Osteocyte (in vitro differentiated cells): ENCODE data around the gene PIEZO1. TPM values are rescaled to one million over a fixed set of nuclear protein-coding genes. Genes with fewer than 3 reads are reported as not detected.

ENCODE experiments used
- DNase-seq: peaks from one replicate; pipeline ENCODE4 v3.0.0; 2021; ENCODE audit warnings: mixed read lengths; ENCODE audit not compliant: unreplicated experiment; ENCODE audit errors: extremely low spot score
- H3K27ac Mint-ChIP-seq: one replicate; pipeline ENCODE4 v1.8.0; 2021; ENCODE audit warnings: mild to moderate bottlenecking, mixed read lengths; ENCODE audit not compliant: unreplicated experiment
- H3K27me3 Mint-ChIP-seq: one replicate; pipeline ENCODE4 v1.8.0; 2021; ENCODE audit warnings: mixed read lengths; ENCODE audit not compliant: unreplicated experiment
- H3K36me3 Mint-ChIP-seq: one replicate; pipeline ENCODE4 v1.8.0; 2021; ENCODE audit warnings: mixed read lengths; ENCODE audit not compliant: unreplicated experiment
- H3K4me1 Mint-ChIP-seq: one replicate; pipeline ENCODE4 v1.8.0; 2021; ENCODE audit warnings: mixed read lengths; ENCODE audit not compliant: unreplicated experiment
- H3K4me3 Mint-ChIP-seq: one replicate; pipeline ENCODE4 v1.8.0; 2021; ENCODE audit warnings: mild to moderate bottlenecking, moderate library complexity, mixed read lengths; ENCODE audit not compliant: unreplicated experiment
- H3K9me3 Mint-ChIP-seq: one replicate; pipeline ENCODE4 v1.8.0; 2021; ENCODE audit warnings: mixed read lengths; ENCODE audit not compliant: unreplicated experiment
- CTCF ChIP-seq: fragments of 200-600 bp; sonication (generic); IDR thresholded peaks from 2 replicates; pipeline ENCODE4 v1.5.0; 2021; ENCODE audit warnings: antibody characterized with exemption, mild to moderate bottlenecking, moderate library complexity
- total RNA-seq: library from RNA; stranded (reverse); gene quantifications from 2 replicates; pipeline ENCODE4 v1.2.1, GENCODE V29; 2021

PIEZO1 gene
- total RNA-seq, 1 donor from 2014 or later = 165 TPM

DNA sequence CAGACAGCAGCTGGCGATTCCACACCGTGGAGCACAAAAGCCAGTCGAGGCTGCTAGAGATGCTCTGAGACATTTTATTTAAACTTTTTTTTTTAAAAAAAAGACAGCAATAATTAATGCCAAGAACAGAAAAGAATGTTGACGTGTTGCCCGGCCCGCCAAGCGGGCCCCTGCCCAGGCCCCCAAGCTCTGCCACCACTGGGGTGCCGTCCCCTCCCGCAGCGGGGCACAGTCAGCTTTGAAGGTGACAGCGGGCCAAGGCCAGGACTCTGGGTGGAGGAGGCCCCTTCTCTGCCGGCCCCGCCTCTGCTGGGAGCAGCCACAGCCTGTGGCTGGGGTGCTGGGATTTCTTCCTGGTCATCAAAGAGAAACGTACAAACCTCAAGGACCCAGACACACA is 88.6 kb downstream of the PIEZO1 start:
- H3K36me3 Mint-ChIP-seq = peaks cover 4% of the 10 kb centered on the region
- DNase-seq = no peak
- TF ChIP-seq CTCF = no peak
- H3K4me1 Mint-ChIP-seq = peaks cover 7% of the 10 kb centered on the region
- no peaks in the 10 kb centered on the region for H3K9me3 Mint-ChIP-seq
- H3K27ac Mint-ChIP-seq = no peak overlapping the region
- no peaks in the 10 kb centered on the region for H3K27me3 Mint-ChIP-seq
- no peak overlapping the region for H3K4me3 Mint-ChIP-seq

DNA sequence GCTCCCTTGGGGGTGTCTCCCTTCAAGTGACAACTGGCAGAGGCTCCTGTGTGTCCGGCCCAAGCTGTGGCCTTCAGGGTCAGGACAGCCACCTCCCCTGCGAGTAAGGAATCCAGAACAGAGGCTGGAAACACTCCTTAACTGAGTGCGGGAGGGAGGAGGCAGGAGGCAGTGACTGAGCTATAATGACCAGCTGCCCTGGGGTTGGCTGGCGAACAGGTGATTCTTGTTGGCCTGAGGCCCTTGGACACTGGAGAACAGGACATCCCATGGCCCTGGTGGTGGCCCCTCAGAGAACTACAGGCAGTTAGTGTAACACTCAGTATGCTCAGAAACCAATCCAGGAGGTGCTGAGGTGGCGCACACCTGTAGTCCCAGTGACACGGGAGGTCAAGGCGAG is 89.3 kb downstream of the PIEZO1 start:
- no peak overlapping the region for H3K27ac Mint-ChIP-seq
- no peak for TF ChIP-seq CTCF
- H3K9me3 Mint-ChIP-seq = no peaks in the 10 kb centered on the region

DNA sequence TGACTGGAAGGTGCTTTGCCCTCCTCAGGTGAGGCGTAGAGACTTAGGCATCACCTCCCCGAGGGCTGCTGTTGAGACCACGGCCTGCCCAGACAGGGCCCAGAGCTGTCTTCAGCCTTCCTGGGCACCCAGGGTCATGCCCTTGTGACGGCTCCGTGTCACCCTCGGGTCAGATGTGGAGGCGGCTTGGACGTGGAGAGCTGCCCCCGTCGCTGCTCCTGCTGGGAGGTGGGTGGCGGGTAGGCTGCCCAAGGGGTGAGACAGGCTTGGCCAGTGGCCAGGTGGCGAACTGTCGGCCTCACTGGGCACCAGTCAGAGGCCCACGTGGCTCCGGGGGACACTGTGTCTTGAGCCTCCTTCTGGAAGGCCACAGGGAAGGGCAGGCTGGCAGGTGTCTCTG is 89.8 kb downstream of the PIEZO1 start:
- H3K27me3 Mint-ChIP-seq = peaks cover 6% of the 10 kb centered on the region
- TF ChIP-seq CTCF = no peak
- DNase-seq = no peak
- no peak overlapping the region for H3K27ac Mint-ChIP-seq
- H3K9me3 Mint-ChIP-seq = no peaks in the 10 kb centered on the region
- peaks cover under 1% of the 10 kb centered on the region for H3K4me1 Mint-ChIP-seq
- peaks cover 4% of the 10 kb centered on the region for H3K36me3 Mint-ChIP-seq
- H3K4me3 Mint-ChIP-seq = no peak overlapping the region

More for the DNA sequence above, 89.3 kb downstream of the PIEZO1 start:
- Mint-ChIP-seq H3K36me3 (peaks cover 4% of the 10 kb centered on the region), H3K27me3 (peaks cover 2% of the 10 kb centered on the region), H3K4me3 (no peak overlapping the region), H3K4me1 (peaks cover 4% of the 10 kb centered on the region)
- no peak for DNase-seq

GRCh38 chr16:88694221-88695087 is 90.6 kb downstream of the PIEZO1 start:
- Mint-ChIP-seq H3K4me1 (no peaks in the 10 kb centered on the region), H3K36me3 (peaks cover 4% of the 10 kb centered on the region), H3K27me3 (peaks cover 6% of the 10 kb centered on the region), H3K27ac (no peak overlapping the region), H3K4me3 (no peak overlapping the region), H3K9me3 (no peaks in the 10 kb centered on the region)
- no peak for DNase-seq
- no peak for TF ChIP-seq CTCF

GRCh38 chr16:88693420-88694177 is 91.4 kb downstream of the PIEZO1 start:
- Mint-ChIP-seq H3K27me3 (peaks cover 12% of the 10 kb centered on the region), H3K27ac (no peak overlapping the region), H3K4me3 (no peak overlapping the region), H3K9me3 (no peaks in the 10 kb centered on the region), H3K4me1 (no peaks in the 10 kb centered on the region), H3K36me3 (peaks cover 4% of the 10 kb centered on the region)
- DNase-seq = no peak
- TF ChIP-seq CTCF = no peak
